MM.1S (cell line): ENCODE measurements around the gene PROX1.

Experiments
- CTCF ChIP-seq: fragments of 300-600 bp; sonication (generic); IDR thresholded peaks from 2 replicates; pipeline ENCODE4 v1.5.1; 2016; ENCODE audit warnings: antibody characterized with exemption, low read length, mixed read lengths
- EZH2 ChIP-seq: fragments of 300-600 bp; sonication (generic); optimal IDR thresholded peaks from 2 replicates; pipeline ENCODE3; 2017; ENCODE audit warnings: low read depth, mild to moderate bottlenecking, antibody characterized with exemption, low read length, mixed read lengths
- EZH2phosphoT487 ChIP-seq: fragments of 300-600 bp; sonication (generic); IDR thresholded peaks from 2 replicates; pipeline ENCODE4 v1.6.1; 2018; ENCODE audit warnings: antibody characterized with exemption, low read length

GRCh38 chr1:214075305-214075998, 87.7 kb downstream of the PROX1 start:
- no peak for TF ChIP-seq CTCF
- no peak for TF ChIP-seq EZH2phosphoT487
- TF ChIP-seq EZH2: no peak
